Suprapubic skin (tissue), 4 donors: ENCODE measurements around the gene FXYD7.

Experiments
- EP300 ChIP-seq: sonication (generic); formaldehyde crosslinking; IDR thresholded peaks from one replicate; pipeline ENCODE4 v1.6.1; 2017; ENCODE audit warnings: antibody characterized with exemption
- POLR2A ChIP-seq, 2 donors: fragments of 450-650 bp; IDR thresholded peaks; one replicate each; pipeline ENCODE4 v1.6.1; 2017; ENCODE audit warnings: antibody characterized with exemption in 2 of 2, mild to moderate bottlenecking in 2 of 2, moderate library complexity in 2 of 2
- POLR2AphosphoS5 ChIP-seq, 3 donors: sonication (generic); formaldehyde crosslinking; IDR thresholded peaks; one replicate each; pipeline ENCODE4 v1.6.1; 2017; ENCODE audit warnings: antibody characterized with exemption in 3 of 3
- TF ChIP-seq, protein P1 (sequence below), 2 donors: fragments of 200-600 bp in 1 of 2; fragments of 450-650 bp in 1 of 2; sonication (generic) in 1 of 2; IDR thresholded peaks; one replicate each; pipeline ENCODE4 v1.5.1; 2016 to 2019; ENCODE audit warnings: antibody characterized with exemption in 2 of 2, mild to moderate bottlenecking in 1 of 2, moderate library complexity in 1 of 2

DNA sequence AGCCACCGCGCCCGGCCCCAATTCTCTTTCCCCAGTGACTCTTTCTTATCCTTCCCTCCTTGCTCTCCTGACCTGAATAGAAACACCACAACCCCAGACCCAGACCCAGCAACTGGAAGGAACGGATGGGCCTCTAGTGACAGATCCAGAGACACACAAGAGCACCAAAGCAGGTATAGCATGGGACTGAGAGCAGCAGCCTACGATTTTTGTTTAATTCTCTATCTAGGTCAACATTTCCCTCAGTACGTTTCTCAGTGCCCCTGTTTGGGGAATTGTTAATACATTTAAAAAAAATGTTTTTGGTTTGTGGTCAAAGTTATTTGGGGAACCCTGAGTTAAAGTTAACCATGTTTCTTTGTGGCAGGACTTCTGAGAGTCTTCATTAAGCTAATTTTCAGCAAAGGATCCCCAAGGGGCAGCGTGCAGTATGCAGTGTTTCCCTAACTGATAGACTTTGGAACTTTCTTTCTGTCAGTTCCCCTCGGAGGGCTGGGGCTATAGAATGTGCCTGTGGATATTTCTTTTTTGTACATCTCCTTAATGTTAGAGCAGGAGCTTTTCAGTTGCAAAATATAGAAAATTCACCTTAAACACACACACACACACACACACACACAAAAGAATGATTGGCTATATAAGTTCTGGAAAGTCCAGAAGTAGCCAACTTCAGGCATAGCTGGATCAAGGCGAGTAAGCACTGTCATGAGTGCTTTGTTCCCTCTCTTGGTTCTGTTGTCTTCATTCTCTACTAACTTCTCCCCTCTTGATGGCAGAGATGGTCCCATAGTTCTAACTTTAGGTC, 17.8 kb downstream of the FXYD7 start:
- TF ChIP-seq POLR2AphosphoS5 (IDR thresholded peaks at IDR 0.05): no peak
- TF ChIP-seq, protein P1, sequence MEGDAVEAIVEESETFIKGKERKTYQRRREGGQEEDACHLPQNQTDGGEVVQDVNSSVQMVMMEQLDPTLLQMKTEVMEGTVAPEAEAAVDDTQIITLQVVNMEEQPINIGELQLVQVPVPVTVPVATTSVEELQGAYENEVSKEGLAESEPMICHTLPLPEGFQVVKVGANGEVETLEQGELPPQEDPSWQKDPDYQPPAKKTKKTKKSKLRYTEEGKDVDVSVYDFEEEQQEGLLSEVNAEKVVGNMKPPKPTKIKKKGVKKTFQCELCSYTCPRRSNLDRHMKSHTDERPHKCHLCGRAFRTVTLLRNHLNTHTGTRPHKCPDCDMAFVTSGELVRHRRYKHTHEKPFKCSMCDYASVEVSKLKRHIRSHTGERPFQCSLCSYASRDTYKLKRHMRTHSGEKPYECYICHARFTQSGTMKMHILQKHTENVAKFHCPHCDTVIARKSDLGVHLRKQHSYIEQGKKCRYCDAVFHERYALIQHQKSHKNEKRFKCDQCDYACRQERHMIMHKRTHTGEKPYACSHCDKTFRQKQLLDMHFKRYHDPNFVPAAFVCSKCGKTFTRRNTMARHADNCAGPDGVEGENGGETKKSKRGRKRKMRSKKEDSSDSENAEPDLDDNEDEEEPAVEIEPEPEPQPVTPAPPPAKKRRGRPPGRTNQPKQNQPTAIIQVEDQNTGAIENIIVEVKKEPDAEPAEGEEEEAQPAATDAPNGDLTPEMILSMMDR (IDR thresholded peaks at IDR 0.05): no peak
- no peak for TF ChIP-seq EP300
- TF ChIP-seq POLR2A (IDR thresholded peaks at IDR 0.05): no peak
